ENCODE results near the gene SELP. TPM values are rescaled to one million over a fixed set of nuclear protein-coding genes. Genes with fewer than 3 reads are reported as not detected.

Gene SELP
- total RNA-seq, 1 experiment from 2014 or later, result not detected

DNA sequence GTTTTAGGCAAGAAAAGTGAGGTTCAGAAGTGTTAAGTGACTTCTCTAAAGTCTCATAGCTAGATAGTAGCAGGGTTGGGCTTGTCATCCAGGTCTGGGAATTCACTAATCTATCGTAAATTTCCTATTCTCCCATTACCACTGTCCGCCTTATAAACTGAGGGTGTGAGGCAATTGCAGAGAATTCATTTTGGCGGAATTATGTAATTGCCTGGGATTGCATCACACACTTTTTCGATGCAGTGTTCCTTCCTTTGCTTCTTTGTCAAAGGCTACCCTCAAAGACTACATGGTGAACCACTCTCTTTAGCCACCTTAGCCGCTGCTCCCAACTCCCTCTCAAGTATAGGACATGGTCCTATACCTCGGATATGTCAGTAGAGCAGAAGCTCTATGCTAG is 19.1 kb downstream of the SELP start:
- Mint-ChIP-seq H3K4me1 (no peaks in the 10 kb centered on the region), H3K36me3 (ENCODE audit: insufficient read depth in 1 of 3, low read depth in 3 of 3) (no peaks in the 10 kb centered on the region), H3K4me3 (no peak overlapping the region), H3K27ac (no peak overlapping the region), H3K9me3 (no peaks in the 10 kb centered on the region), H3K27me3 (ENCODE audit: low read depth) (peaks cover 15% of the 10 kb centered on the region)
- no peak overlapping the region for H3K14ac ChIP-seq (ENCODE audit: insufficient read depth, low read length)
- no peak overlapping the region for H2AK5ac ChIP-seq (ENCODE audit: insufficient read length, low read length)
- H3K23me2 ChIP-seq (ENCODE audit: insufficient read length, low read depth, low read length, poor library complexity, severe bottlenecking), result no peaks in the 10 kb centered on the region
- no peak overlapping the region for H4K91ac ChIP-seq (ENCODE audit: insufficient read length, low read depth, low read length)
- H3K18ac ChIP-seq (ENCODE audit: insufficient read length, low read depth, low read length), result no peak overlapping the region
- H2BK15ac ChIP-seq (ENCODE audit: low read depth, low read length), result no peak overlapping the region
- H4K20me1 ChIP-seq (ENCODE audit: control insufficient read depth, insufficient read depth, insufficient read length), result no peaks in the 10 kb centered on the region
- no peaks in the 10 kb centered on the region for H3K9me3 ChIP-seq (ENCODE audit: control insufficient read depth, low read depth, low read length)
- WGBS (ENCODE audit: extremely low coverage, insufficient read length, low lambda C conversion rate), result no CpG with 5 or more reads among the region's 6 CpGs
- no peak overlapping the region for H3K4me2 ChIP-seq (ENCODE audit: insufficient read depth, insufficient read length, low read length)
- H3K4me1 ChIP-seq (ENCODE audit: insufficient read depth, low read length), result no peaks in the 10 kb centered on the region
- no peaks in the 10 kb centered on the region for H3K79me2 ChIP-seq (ENCODE audit: insufficient read depth, low read length)
- no peak overlapping the region for H2BK120ac ChIP-seq (ENCODE audit: low read depth, low read length, poor library complexity, severe bottlenecking)
- H3T11ph ChIP-seq (ENCODE audit: low read length), result no peak overlapping the region
- H4K5ac ChIP-seq (ENCODE audit: insufficient read length, low read depth, low read length), result no peak overlapping the region
- no peak overlapping the region for H2BK12ac ChIP-seq (ENCODE audit: insufficient read length, low read depth, low read length)
- no peak overlapping the region for H4K8ac ChIP-seq (replicated peaks; ENCODE audit: insufficient read length, low read depth, low read length)
- no peak overlapping the region for H3K27ac ChIP-seq (ENCODE audit: insufficient read length, low read depth, low read length)
- no peak overlapping the region for H2BK5ac ChIP-seq (ENCODE audit: insufficient read length, low read length)
- no peak overlapping the region for H2BK20ac ChIP-seq (ENCODE audit: low read depth, low read length, poor library complexity, severe bottlenecking)
- H3K23ac ChIP-seq (ENCODE audit: insufficient read length, low read depth, low read length), result no peak overlapping the region
- no peaks in the 10 kb centered on the region for H3K79me1 ChIP-seq (ENCODE audit: insufficient read depth, low read depth, low read length, poor library complexity, severe bottlenecking)
- H3K4ac ChIP-seq (ENCODE audit: low read depth, low read length), result no peak overlapping the region
- H3K56ac ChIP-seq (ENCODE audit: insufficient read length, low read depth, low read length), result no peak overlapping the region
- no peak overlapping the region for H3K9ac ChIP-seq (ENCODE audit: extremely low read depth, insufficient read length, low read length)
- no peak overlapping the region for H2AFZ ChIP-seq (ENCODE audit: low read length)
- H3K27me3 ChIP-seq (ENCODE audit: insufficient read depth, low read length), result no peaks in the 10 kb centered on the region
- DNase-seq, result no peak
- TF ChIP-seq, protein P1, sequence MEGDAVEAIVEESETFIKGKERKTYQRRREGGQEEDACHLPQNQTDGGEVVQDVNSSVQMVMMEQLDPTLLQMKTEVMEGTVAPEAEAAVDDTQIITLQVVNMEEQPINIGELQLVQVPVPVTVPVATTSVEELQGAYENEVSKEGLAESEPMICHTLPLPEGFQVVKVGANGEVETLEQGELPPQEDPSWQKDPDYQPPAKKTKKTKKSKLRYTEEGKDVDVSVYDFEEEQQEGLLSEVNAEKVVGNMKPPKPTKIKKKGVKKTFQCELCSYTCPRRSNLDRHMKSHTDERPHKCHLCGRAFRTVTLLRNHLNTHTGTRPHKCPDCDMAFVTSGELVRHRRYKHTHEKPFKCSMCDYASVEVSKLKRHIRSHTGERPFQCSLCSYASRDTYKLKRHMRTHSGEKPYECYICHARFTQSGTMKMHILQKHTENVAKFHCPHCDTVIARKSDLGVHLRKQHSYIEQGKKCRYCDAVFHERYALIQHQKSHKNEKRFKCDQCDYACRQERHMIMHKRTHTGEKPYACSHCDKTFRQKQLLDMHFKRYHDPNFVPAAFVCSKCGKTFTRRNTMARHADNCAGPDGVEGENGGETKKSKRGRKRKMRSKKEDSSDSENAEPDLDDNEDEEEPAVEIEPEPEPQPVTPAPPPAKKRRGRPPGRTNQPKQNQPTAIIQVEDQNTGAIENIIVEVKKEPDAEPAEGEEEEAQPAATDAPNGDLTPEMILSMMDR (conservative IDR thresholded peaks at IDR 0.05), result no peak

Measured in H9 (cell line).